ENCODE measurements around the gene KCNMB1.

DNA sequence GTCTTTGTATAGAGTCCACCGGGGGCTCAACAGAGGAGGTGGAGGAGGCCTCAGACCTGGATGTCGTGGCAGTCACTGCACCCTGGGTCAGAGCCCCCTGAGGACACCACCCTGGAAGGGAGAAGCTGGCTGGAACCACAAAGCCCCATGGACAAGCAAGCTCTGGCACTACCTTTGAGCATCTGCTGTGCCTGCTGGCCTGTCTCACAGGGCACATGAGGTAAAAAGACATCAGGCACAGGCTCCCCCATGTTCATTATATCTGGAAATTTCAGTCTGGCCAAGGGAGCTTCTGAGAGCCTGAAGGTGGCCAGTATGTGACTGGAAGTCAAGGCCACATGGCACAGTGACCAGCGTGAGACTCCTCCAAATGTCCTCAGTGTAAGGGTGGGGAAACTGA is 22.9 kb downstream of the KCNMB1 start:
- TF ChIP-seq, protein P1, sequence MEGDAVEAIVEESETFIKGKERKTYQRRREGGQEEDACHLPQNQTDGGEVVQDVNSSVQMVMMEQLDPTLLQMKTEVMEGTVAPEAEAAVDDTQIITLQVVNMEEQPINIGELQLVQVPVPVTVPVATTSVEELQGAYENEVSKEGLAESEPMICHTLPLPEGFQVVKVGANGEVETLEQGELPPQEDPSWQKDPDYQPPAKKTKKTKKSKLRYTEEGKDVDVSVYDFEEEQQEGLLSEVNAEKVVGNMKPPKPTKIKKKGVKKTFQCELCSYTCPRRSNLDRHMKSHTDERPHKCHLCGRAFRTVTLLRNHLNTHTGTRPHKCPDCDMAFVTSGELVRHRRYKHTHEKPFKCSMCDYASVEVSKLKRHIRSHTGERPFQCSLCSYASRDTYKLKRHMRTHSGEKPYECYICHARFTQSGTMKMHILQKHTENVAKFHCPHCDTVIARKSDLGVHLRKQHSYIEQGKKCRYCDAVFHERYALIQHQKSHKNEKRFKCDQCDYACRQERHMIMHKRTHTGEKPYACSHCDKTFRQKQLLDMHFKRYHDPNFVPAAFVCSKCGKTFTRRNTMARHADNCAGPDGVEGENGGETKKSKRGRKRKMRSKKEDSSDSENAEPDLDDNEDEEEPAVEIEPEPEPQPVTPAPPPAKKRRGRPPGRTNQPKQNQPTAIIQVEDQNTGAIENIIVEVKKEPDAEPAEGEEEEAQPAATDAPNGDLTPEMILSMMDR (IDR thresholded peaks at IDR 0.05; ENCODE audit: low read depth, low read length, poor library complexity, severe bottlenecking) = no peak
- no peak for TF ChIP-seq EZH2phosphoT487 (IDR thresholded peaks at IDR 0.05; ENCODE audit: borderline replicate concordance, low read length)
